Measurements from ENCODE around the gene TBC1D28.
"Not testable (repeated sequence)": the region's sequence is repeated elsewhere in the genome, so short reads cannot be mapped to it uniquely, and the experiment has no call there.

TBC1D28 gene

DNA sequence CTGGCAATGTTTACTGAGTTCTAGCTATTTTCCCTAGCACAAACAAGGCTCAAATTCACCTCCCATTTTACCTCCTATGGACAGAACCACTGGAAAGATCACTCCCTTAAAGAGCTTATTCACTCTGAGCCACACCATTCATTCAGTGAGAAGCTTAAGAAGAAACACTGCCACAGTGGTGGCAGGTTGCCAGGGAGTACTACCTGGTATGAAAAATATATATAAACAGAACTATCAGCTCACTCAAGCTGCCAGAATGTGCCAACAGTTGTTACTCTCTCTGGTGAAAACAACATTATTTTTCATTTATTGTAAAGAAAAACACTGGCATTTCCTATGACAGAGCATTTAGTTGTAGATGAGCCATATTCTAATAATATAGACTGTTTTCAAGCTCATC lies 31.2 kb downstream of the TBC1D28 start:
- DNase-seq, result not testable (repeated sequence)

DNA sequence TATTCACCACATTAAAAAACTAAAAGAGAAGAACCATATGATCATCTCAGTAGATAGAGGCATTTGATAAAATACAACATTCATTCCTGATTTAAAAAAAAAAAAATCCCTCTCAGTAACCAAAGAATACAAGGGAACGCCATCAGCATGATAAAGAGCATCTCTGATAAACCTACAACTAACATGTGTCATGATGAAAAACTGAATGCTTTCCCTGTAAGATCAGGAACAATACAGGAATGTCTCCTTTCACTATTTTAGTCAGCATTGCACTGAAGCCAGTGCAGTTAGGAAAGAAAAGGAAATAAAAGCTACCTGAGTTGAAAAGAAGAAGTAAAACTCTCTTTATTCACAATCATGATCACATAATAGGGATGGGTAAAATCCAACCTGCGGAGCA lies 51.1 kb downstream of the TBC1D28 start:
- DNase-seq, result not testable (repeated sequence)
